CD14-positive monocyte (primary cell): Measurements from ENCODE around the gene UST. TPM values are rescaled to one million over a fixed set of nuclear protein-coding genes. Genes with fewer than 3 reads are reported as not detected.

Source experiments
- DNase-seq, 3 donors: peaks; one replicate each; pipeline ENCODE4 v3.0.0-alpha.2; 2011 to 2022
- H2AFZ ChIP-seq: 2 replicates; pipeline ENCODE4 v1.6.0; 2012; ENCODE audit warnings: mild to moderate bottlenecking, low read depth, low read length, inconsistent platforms; ENCODE audit not compliant: insufficient read depth, poor library complexity, severe bottlenecking
- H3K27ac ChIP-seq, 2 donors: 1 replicate in 1 of 2; 2 replicates in 1 of 2; pipeline ENCODE4 v1.5.1; 2012 to 2013; ENCODE audit warnings: low read length in 2 of 2, control low read depth in 1 of 2, inconsistent platforms in 1 of 2, low read depth in 1 of 2, mild to moderate bottlenecking in 1 of 2
- H3K27me3 ChIP-seq, 2 donors: one replicate each; pipeline versions ENCODE4 v1.6.0 to v1.6.1; 2011 to 2013; ENCODE audit warnings: low read length in 2 of 2; ENCODE audit not compliant: control insufficient read depth in 2 of 2, insufficient read depth in 2 of 2
- H3K36me3 ChIP-seq, 2 donors: replicated peaks in 1 of 2; 1 replicate in 1 of 2; 2 replicates in 1 of 2; pipeline versions ENCODE4 v1.5.1 to v1.6.1; 2012 to 2013; ENCODE audit warnings: low read length in 2 of 2, control low read depth in 1 of 2, inconsistent platforms in 1 of 2, mild to moderate bottlenecking in 1 of 2; ENCODE audit not compliant: insufficient read depth in 2 of 2, control insufficient read depth in 1 of 2
- H3K4me1 ChIP-seq, 2 donors: 1 replicate in 1 of 2; 2 replicates in 1 of 2; pipeline versions ENCODE4 v1.5.1 to v1.6.1; 2012 to 2013; ENCODE audit warnings: low read length in 2 of 2, control low read depth in 1 of 2, inconsistent platforms in 1 of 2, mild to moderate bottlenecking in 1 of 2, moderate library complexity in 1 of 2; ENCODE audit not compliant: insufficient read depth in 2 of 2, control insufficient read depth in 1 of 2
- H3K4me2 ChIP-seq: replicated peaks from 2 replicates; pipeline ENCODE3; 2012; ENCODE audit warnings: low read length, moderate library complexity, mild to moderate bottlenecking; ENCODE audit not compliant: poor library complexity, severe bottlenecking; ENCODE audit errors: extremely low read depth
- H3K4me3 ChIP-seq, 3 experiments: fragments of 200-600 bp in 1 of 3; sonication (generic) in 1 of 3; replicated peaks in 1 of 3; 1 replicate in 2 of 3; 2 replicates in 1 of 3; pipeline ENCODE4 v1.5.1; 2011 to 2013; ENCODE audit warnings: low read length in 3 of 3, mild to moderate bottlenecking in 3 of 3, control low read depth in 2 of 3, low read depth in 2 of 3, inconsistent platforms in 1 of 3, moderate library complexity in 1 of 3
- H3K79me2 ChIP-seq: 2 replicates; pipeline ENCODE4 v1.6.0; 2012; ENCODE audit warnings: mild to moderate bottlenecking, control low read depth, inconsistent platforms, low read length, moderate library complexity; ENCODE audit not compliant: insufficient read depth
- H3K9ac ChIP-seq: 2 replicates; pipeline ENCODE4 v1.6.0; 2017; ENCODE audit warnings: low read length, mild to moderate bottlenecking; ENCODE audit not compliant: insufficient read depth, poor library complexity, severe bottlenecking
- H3K9me3 ChIP-seq, 2 donors: replicated peaks in 1 of 2; 1 replicate in 1 of 2; 2 replicates in 1 of 2; pipeline versions ENCODE4 v1.5.1 to v1.6.1; 2012 to 2013; ENCODE audit warnings: low read length in 2 of 2, control low read depth in 1 of 2; ENCODE audit not compliant: control insufficient read depth in 1 of 2, insufficient read depth in 1 of 2
- H4K20me1 ChIP-seq: 2 replicates; pipeline ENCODE4 v1.6.0; 2012; ENCODE audit warnings: mild to moderate bottlenecking, low read length, control low read depth, moderate library complexity; ENCODE audit not compliant: insufficient read depth
- H3K27ac Mint-ChIP-seq, 7 donors: one replicate each; pipeline ENCODE4 v1.8.0; 2020; ENCODE audit warnings: mild to moderate bottlenecking in 7 of 7, mixed read lengths in 7 of 7, moderate library complexity in 6 of 7, inconsistent platforms in 2 of 7
- H3K27me3 Mint-ChIP-seq, 3 donors: one replicate each; pipeline ENCODE4 v1.8.0; 2021 to 2022; ENCODE audit warnings: low read depth in 3 of 3, mild to moderate bottlenecking in 3 of 3, mixed read lengths in 3 of 3, moderate library complexity in 3 of 3, inconsistent platforms in 1 of 3
- H3K36me3 Mint-ChIP-seq, 2 donors: one replicate each; pipeline ENCODE4 v1.8.0; 2020; ENCODE audit warnings: mixed read lengths in 2 of 2, inconsistent platforms in 1 of 2, mild to moderate bottlenecking in 1 of 2
- H3K4me1 Mint-ChIP-seq: one replicate; pipeline ENCODE4 v1.8.0; 2020; ENCODE audit warnings: mild to moderate bottlenecking, mixed read lengths
- H3K4me3 Mint-ChIP-seq, 2 donors: one replicate each; pipeline ENCODE4 v1.8.0; 2020; ENCODE audit warnings: mild to moderate bottlenecking in 2 of 2, mixed read lengths in 2 of 2, moderate library complexity in 1 of 2
- H3K9me3 Mint-ChIP-seq, 7 donors: one replicate each; pipeline ENCODE4 v1.8.0; 2020 to 2022; ENCODE audit warnings: mixed read lengths in 7 of 7, mild to moderate bottlenecking in 6 of 7, moderate library complexity in 6 of 7, inconsistent platforms in 2 of 7
- CTCF ChIP-seq: fragments of 200-600 bp; IDR thresholded peaks from one replicate; pipeline ENCODE4 v1.8.0; 2022; ENCODE audit warnings: antibody characterized with exemption, mild to moderate bottlenecking
- WGBS: methylation state at CpG from one replicate; pipeline ENCODE4 v1.1.5; 2013; ENCODE audit warnings: missing lambda C conversion rate; ENCODE audit not compliant: insufficient coverage; 5-methylcytosine and 5-hydroxymethylcytosine counted together
- intact Hi-C, 2 donors: fragments of 100-400 bp; cut with micrococcal nuclease; formaldehyde crosslinking; loops; one replicate each; pipeline versions ENCODE4 v1.15.0 to v1.15.1; 2023
- polyA plus RNA-seq, 3 donors: library from polyadenylated mRNA; depleted of rRNA in 1 of 3; unstranded in 2 of 3; stranded (reverse) in 1 of 3; fragments of 300-500 nt in 2 of 3; fragments of >200 nt in 1 of 3; fragmentation: Illumina TruSeq in 2 of 3; gene quantifications; 1 replicate in 2 of 3; 2 replicates in 1 of 3; pipeline ENCODE4 v1.2.3, GENCODE V29; 2012 to 2021

The UST gene
- polyA plus RNA-seq, 3 donors = 0.33 to 0.53 (median 0.48) TPM

- no peak for TF ChIP-seq CTCF
- no peaks in the 10 kb centered on the region for H3K4me1 ChIP-seq
- H3K27me3 Mint-ChIP-seq = peaks cover 4 to 8% (median 5%) of the 10 kb centered on the region in 3 donors
- no peak overlapping the region for H3K9ac ChIP-seq
- no peaks in the 10 kb centered on the region for H3K36me3 ChIP-seq
- no peaks in the 10 kb centered on the region for H3K79me2 ChIP-seq
- H3K27me3 ChIP-seq = no peaks in the 10 kb centered on the region
- no peak overlapping the region for H2AFZ ChIP-seq
- DNase-seq = no peak
- H3K4me3 Mint-ChIP-seq = no peak overlapping the region
- H3K4me1 Mint-ChIP-seq = peaks cover 9% of the 10 kb centered on the region
- H3K4me3 ChIP-seq = no peak overlapping the region
- H3K27ac Mint-ChIP-seq = no peak overlapping the region
- peaks cover 0 to 4% (median 3%) of the 10 kb centered on the region in 7 donors for H3K9me3 Mint-ChIP-seq
- intact Hi-C loops = no loop called here
- no peaks in the 10 kb centered on the region for H3K36me3 Mint-ChIP-seq
- no peak overlapping the region for H3K4me2 ChIP-seq
- 100% methylated on average over 2 of the region's 2 CpGs for WGBS
- H4K20me1 ChIP-seq = no peaks in the 10 kb centered on the region
- no peak overlapping the region for H3K27ac ChIP-seq
- no peaks in the 10 kb centered on the region for H3K9me3 ChIP-seq
Observed at GRCh38 chr6:148825492-148825891, 78.7 kb downstream of the UST start.

GRCh38 chr6:148827416-148828045 is 80.7 kb downstream of the UST start:
- no CpG with 5 or more reads among the region's 5 CpGs for WGBS
- peaks cover 3 to 8% (median 3%) of the 10 kb centered on the region in 3 donors for H3K27me3 Mint-ChIP-seq
- H3K79me2 ChIP-seq = no peaks in the 10 kb centered on the region
- H3K27ac ChIP-seq = no peak overlapping the region
- no peaks in the 10 kb centered on the region for H3K36me3 Mint-ChIP-seq
- H3K4me3 Mint-ChIP-seq = no peak overlapping the region
- no peak overlapping the region for H2AFZ ChIP-seq
- H3K27ac Mint-ChIP-seq = no peak overlapping the region
- no peak for TF ChIP-seq CTCF
- H3K4me1 ChIP-seq = peaks cover 0 to 2% of the 10 kb centered on the region in 2 donors
- peaks cover 14% of the 10 kb centered on the region for H3K4me1 Mint-ChIP-seq
- no peaks in the 10 kb centered on the region for H3K27me3 ChIP-seq
- no peak overlapping the region for H3K9ac ChIP-seq
- no peak for DNase-seq
- intact Hi-C loops = no loop called here
- peaks cover 0 to 5% (median 3%) of the 10 kb centered on the region in 7 donors for H3K9me3 Mint-ChIP-seq
- no peaks in the 10 kb centered on the region for H3K36me3 ChIP-seq
- H4K20me1 ChIP-seq = no peaks in the 10 kb centered on the region
- no peak overlapping the region for H3K4me3 ChIP-seq
- no peak overlapping the region for H3K4me2 ChIP-seq
- H3K9me3 ChIP-seq = no peaks in the 10 kb centered on the region
